T-helper 1 cell treated with Interleukin-12 subunit alpha and Interleukin-12 subunit beta and Interleukin-4 antibody, amounts not matched to agents 30 μg/mL and 1 μg/mL, for 36 hours (primary cell): ENCODE results near the gene SRPK1.
"Not testable (repeated sequence)": the region's sequence is repeated elsewhere in the genome, so short reads cannot be mapped to it uniquely, and the experiment has no call there.

ENCODE experiments used
- H3K27ac Mint-ChIP-seq: one replicate; pipeline ENCODE4 v1.8.0; 2021; ENCODE audit warnings: mild to moderate bottlenecking, mixed read lengths
- H3K27me3 Mint-ChIP-seq: one replicate; pipeline ENCODE4 v1.8.0; 2021; ENCODE audit warnings: low read depth, mixed read lengths
- H3K36me3 Mint-ChIP-seq: one replicate; pipeline ENCODE4 v1.8.0; 2021; ENCODE audit warnings: low read depth, mixed read lengths
- H3K4me1 Mint-ChIP-seq: one replicate; pipeline ENCODE4 v1.8.0; 2021; ENCODE audit warnings: low read depth, mixed read lengths
- H3K4me3 Mint-ChIP-seq: one replicate; pipeline ENCODE4 v1.8.0; 2021; ENCODE audit warnings: mild to moderate bottlenecking, moderate library complexity, mixed read lengths
- H3K9me3 Mint-ChIP-seq: one replicate; pipeline ENCODE4 v1.8.0; 2021; ENCODE audit warnings: mixed read lengths

Gene SRPK1

DNA sequence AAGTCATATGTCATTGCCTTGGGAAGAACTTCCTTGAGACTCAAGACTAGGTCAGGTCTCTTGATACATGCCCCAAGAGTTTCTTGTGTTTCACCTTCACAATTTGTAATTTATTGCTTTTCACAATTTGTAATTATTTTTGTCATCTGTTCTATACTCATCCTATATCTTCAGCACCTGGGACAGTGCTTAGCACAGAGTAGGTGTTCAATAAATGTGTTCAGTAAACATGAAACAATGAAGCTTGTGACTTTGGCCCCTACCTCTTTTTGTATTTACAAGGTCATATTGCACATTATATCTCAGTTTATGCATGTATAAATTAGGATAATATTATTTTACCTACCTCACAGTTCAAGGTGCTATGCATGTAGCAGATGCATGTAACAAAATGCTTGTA lies 21.5 kb upstream of the SRPK1 start:
- H3K27ac Mint-ChIP-seq = no peak overlapping the region

GRCh38 chr6:35941170-35941569 lies 20.3 kb upstream of the SRPK1 start:
- H3K27me3 Mint-ChIP-seq = peaks cover 11% of the 10 kb centered on the region
- H3K4me1 Mint-ChIP-seq, H3K9me3 Mint-ChIP-seq, H3K4me3 Mint-ChIP-seq, H3K27ac Mint-ChIP-seq, H3K36me3 Mint-ChIP-seq: not testable (repeated sequence)

More for the DNA sequence above, 21.5 kb upstream of the SRPK1 start:
- H3K9me3 Mint-ChIP-seq = no peaks in the 10 kb centered on the region
- H3K4me3 Mint-ChIP-seq = no peak overlapping the region
- H3K4me1 Mint-ChIP-seq = no peaks in the 10 kb centered on the region
- H3K27me3 Mint-ChIP-seq = peaks cover 8% of the 10 kb centered on the region
- H3K36me3 Mint-ChIP-seq = no peaks in the 10 kb centered on the region

DNA sequence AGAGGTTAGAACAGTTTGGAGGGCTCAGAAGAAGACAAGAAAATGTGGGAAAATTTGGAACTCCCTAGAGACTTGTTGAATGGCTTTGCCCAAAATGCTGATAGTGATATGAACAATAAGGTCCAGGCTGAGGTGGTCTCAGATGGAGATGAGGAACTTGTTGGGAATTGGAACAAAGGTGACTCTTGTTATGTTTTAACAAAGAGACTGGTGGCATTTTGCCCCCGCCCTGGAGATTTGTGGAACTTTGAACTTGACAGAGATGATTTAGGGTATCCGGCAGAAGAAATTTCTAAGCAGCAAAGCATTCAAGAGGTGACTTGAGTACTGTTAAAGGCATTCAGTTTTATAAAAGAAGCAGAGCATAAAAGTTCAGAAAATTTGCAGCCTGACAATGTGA lies 19.1 kb upstream of the SRPK1 start:
- not testable (repeated sequence) for H3K9me3 Mint-ChIP-seq, H3K27ac Mint-ChIP-seq, H3K4me1 Mint-ChIP-seq, H3K36me3 Mint-ChIP-seq, H3K4me3 Mint-ChIP-seq
- peaks cover 17% of the 10 kb centered on the region for H3K27me3 Mint-ChIP-seq

DNA sequence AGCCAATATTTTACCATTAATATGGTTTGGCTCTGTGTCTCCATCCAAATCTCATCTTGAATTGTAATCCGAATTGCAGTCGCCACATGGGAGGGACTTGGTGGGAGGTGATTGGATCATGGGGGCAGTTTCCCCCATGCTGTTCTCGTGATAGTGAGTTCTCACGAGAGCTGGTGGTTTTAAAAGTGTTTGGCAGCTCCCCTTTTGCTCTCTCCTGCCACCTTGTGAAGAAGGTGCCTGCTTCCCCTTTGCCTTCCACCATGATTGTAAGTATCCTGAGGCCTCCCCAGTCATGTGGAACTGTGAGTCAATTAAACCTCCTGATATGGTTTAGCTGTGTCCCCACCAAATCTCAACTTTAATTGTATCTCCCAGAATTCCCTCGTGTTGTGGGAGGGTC lies 18.4 kb upstream of the SRPK1 start:
- not testable (repeated sequence) for H3K4me3 Mint-ChIP-seq, H3K4me1 Mint-ChIP-seq

GRCh38 chr6:35936681-35937359 lies 15.9 kb upstream of the SRPK1 start:
- Mint-ChIP-seq H3K4me3 (no peak overlapping the region), H3K9me3 (peaks cover 3% of the 10 kb centered on the region), H3K36me3 (no peaks in the 10 kb centered on the region), H3K27ac (no peak overlapping the region), H3K4me1 (no peaks in the 10 kb centered on the region), H3K27me3 (peaks cover 17% of the 10 kb centered on the region)

More for the DNA sequence above, 18.4 kb upstream of the SRPK1 start:
- peaks cover 17% of the 10 kb centered on the region for H3K27me3 Mint-ChIP-seq
- H3K9me3 Mint-ChIP-seq, H3K36me3 Mint-ChIP-seq, H3K27ac Mint-ChIP-seq: not testable (repeated sequence)

DNA sequence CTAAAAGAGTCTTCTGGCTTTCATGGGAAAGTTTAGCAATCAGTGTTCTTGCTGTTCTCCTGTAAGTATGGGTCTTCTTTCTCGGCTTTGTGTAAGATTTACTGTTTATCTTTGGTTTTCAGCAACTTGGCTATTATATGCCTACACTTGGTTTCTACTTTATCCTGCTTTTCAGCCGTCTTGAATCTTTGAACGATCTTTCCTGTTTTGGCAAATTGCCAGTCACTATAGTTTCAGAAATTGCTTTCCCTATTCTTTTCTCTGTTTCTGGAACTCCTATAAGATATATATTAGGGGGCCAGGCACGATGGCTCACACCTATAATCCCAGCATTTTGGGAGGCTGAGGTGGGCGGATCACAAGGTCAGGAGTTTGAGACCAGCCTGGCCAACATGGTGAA lies 14.6 kb upstream of the SRPK1 start:
- H3K36me3 Mint-ChIP-seq = no peaks in the 10 kb centered on the region
- no peaks in the 10 kb centered on the region for H3K4me1 Mint-ChIP-seq
- no peak overlapping the region for H3K27ac Mint-ChIP-seq
- peaks cover 17% of the 10 kb centered on the region for H3K27me3 Mint-ChIP-seq
- H3K9me3 Mint-ChIP-seq = peaks cover 3% of the 10 kb centered on the region
- H3K4me3 Mint-ChIP-seq = no peak overlapping the region

DNA sequence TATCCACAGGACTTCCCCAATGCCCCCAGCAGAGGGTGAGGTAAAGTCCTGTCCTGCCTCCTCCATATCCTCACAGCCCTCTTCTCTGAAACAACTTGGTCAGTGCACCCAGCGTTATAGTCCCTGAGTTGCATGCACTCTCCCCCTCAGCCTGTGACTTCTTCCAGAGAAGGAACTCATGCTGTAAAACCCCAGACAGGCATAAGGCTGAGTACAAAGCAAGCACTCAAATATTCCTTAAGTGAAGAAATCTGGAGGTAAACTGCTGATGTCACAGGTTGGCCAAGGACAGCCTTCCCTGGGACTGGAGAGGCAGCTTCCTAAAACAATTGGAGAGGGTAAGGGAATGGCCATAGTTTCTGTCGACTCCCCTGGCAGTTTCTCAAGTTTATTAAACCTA lies 12.9 kb upstream of the SRPK1 start:
- no peaks in the 10 kb centered on the region for H3K4me1 Mint-ChIP-seq
- H3K27ac Mint-ChIP-seq = no peak overlapping the region

GRCh38 chr6:35931873-35932272 lies 11.0 kb upstream of the SRPK1 start:
- not testable (repeated sequence) for H3K27me3 Mint-ChIP-seq, H3K27ac Mint-ChIP-seq, H3K9me3 Mint-ChIP-seq, H3K4me1 Mint-ChIP-seq, H3K36me3 Mint-ChIP-seq, H3K4me3 Mint-ChIP-seq

More for the DNA sequence above, 12.9 kb upstream of the SRPK1 start:
- Mint-ChIP-seq H3K27me3 (peaks cover 12% of the 10 kb centered on the region), H3K36me3 (no peaks in the 10 kb centered on the region), H3K4me3 (no peak overlapping the region), H3K9me3 (peaks cover 3% of the 10 kb centered on the region)

DNA sequence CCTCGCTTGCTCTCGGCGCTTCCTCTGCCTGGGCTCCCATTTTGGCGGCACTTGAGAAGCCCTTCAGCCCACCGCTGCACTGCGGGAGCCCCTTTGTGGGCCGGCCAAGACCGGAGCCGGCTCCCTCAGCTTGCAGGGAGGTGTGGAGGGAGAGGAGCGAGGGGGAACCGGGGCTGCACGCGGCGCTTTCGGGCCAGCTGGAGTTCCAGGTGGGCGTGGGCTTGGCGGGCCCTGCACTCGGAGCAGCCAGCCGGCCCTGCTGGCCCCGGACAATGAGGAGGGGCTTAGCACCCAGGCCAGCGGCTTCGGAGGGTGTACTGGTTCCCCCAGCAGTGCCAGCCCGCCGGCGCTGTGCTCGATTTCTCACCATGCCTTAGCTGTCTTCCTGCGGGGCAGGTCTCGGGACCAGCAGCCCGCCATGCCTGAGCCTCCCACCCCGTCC lies 10.2 kb upstream of the SRPK1 start:
- no peak overlapping the region for H3K4me3 Mint-ChIP-seq
- no peaks in the 10 kb centered on the region for H3K9me3 Mint-ChIP-seq
- H3K36me3 Mint-ChIP-seq = no peaks in the 10 kb centered on the region
- no peaks in the 10 kb centered on the region for H3K4me1 Mint-ChIP-seq
- peaks cover 6% of the 10 kb centered on the region for H3K27me3 Mint-ChIP-seq
- H3K27ac Mint-ChIP-seq = no peak overlapping the region

DNA sequence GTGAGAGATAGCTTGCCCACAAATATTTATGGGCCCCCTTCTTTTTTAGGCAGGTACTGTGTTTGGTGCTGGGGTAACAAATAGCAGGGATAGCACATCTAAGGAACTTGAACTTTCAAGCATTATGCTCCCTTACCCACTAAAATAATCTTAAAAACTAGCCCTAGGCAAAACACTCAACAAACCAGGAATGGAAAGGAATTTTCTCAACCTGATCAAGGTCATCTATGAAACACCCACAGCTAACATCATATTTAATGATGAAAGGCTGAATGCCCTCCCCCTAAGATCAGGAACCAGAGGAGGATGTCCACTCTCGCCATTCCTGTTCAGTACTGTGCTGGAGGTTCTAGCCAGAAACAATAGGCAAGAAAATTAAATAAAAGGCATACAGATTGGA lies 8.7 kb upstream of the SRPK1 start:
- H3K4me1 Mint-ChIP-seq = peaks cover 3% of the 10 kb centered on the region
- peaks cover 2% of the 10 kb centered on the region for H3K36me3 Mint-ChIP-seq
- H3K27ac Mint-ChIP-seq = no peak overlapping the region
- no peaks in the 10 kb centered on the region for H3K9me3 Mint-ChIP-seq
- H3K27me3 Mint-ChIP-seq = no peaks in the 10 kb centered on the region
- H3K4me3 Mint-ChIP-seq = no peak overlapping the region

- H3K27ac Mint-ChIP-seq = no peak overlapping the region
- H3K27me3 Mint-ChIP-seq = no peaks in the 10 kb centered on the region
- peaks cover 15% of the 10 kb centered on the region for H3K4me1 Mint-ChIP-seq
- H3K4me3 Mint-ChIP-seq = no peak overlapping the region
- peaks cover 3% of the 10 kb centered on the region for H3K36me3 Mint-ChIP-seq
- H3K9me3 Mint-ChIP-seq = no peaks in the 10 kb centered on the region
Measured at GRCh38 chr6:35926509-35927215, 5.8 kb upstream of the SRPK1 start.

GRCh38 chr6:35925961-35926360 lies 5.1 kb upstream of the SRPK1 start:
- H3K27me3 Mint-ChIP-seq = no peaks in the 10 kb centered on the region
- H3K4me3 Mint-ChIP-seq = no peak overlapping the region
- H3K36me3 Mint-ChIP-seq = peaks cover 3% of the 10 kb centered on the region
- peaks cover 18% of the 10 kb centered on the region for H3K4me1 Mint-ChIP-seq
- H3K9me3 Mint-ChIP-seq = no peaks in the 10 kb centered on the region
- no peak overlapping the region for H3K27ac Mint-ChIP-seq

- Mint-ChIP-seq H3K4me3 (no peak overlapping the region), H3K27ac (no peak overlapping the region)
Measured at GRCh38 chr6:35924146-35924545, 3.2 kb upstream of the SRPK1 start.

DNA sequence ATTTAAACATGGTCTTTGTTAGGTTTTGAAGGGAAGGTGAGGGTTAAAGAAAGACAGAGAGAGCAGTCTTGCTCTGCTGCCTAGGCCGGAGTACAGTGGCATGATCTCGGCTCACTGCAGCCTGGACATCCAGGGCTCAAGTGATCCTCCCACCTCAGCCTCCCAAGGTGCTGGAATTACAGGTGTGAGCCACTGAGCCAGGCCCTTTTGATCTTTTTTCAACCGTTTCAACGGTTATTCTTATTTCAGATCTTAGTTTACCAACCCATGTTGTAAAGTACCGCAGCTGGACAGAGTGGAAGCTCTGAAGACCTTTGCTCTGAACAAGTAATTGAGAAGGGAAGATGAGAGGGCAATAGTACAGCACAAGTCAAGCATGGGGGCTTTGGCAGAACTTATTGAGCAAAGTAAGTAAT lies 1.2 kb upstream of the SRPK1 start:
- Mint-ChIP-seq H3K27me3 (no peaks in the 10 kb centered on the region), H3K36me3 (peaks cover 11% of the 10 kb centered on the region), H3K4me1 (peaks cover 40% of the 10 kb centered on the region), H3K4me3 (peak overlapping the region; percentile 96), H3K27ac (no peak overlapping the region), H3K9me3 (no peaks in the 10 kb centered on the region)

More at GRCh38 chr6:35924146-35924545, 3.2 kb upstream of the SRPK1 start:
- peaks cover 25% of the 10 kb centered on the region for H3K4me1 Mint-ChIP-seq
- no peaks in the 10 kb centered on the region for H3K9me3 Mint-ChIP-seq
- no peaks in the 10 kb centered on the region for H3K27me3 Mint-ChIP-seq
- peaks cover 9% of the 10 kb centered on the region for H3K36me3 Mint-ChIP-seq
